ENCODE data around the gene RAPGEF2. TPM values are rescaled to one million over a fixed set of nuclear protein-coding genes. Genes with fewer than 3 reads are reported as not detected.

The RAPGEF2 gene
- total and polyA plus RNA-seq, 2 of the 8 experiments (the other 6 are each of a cell fraction or from before 2014, with no cell fraction given): 24.4 to 48.6 TPM

DNA sequence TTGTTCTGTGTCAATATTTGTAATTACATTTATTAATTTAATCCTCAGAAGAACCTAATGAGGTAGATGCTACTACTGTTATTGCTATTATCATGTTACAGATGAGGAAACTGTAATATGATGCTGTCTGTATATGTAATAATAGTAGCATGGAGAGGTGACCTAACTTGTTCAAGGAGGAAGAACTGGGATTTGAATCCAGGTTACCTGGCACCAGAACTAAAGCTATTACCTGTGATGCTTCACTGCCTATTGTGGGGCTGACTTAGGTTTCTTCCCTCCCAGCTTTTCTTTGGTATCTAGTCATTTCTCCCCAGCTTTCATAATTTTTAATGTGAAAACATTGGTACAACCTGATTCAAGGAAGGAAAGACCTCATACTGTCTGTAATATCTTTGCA is 43.6 kb downstream of the RAPGEF2 start:
- no peak overlapping the region for H2AK5ac ChIP-seq (ENCODE audit: low read depth, low read length)
- H2AFZ ChIP-seq (ENCODE audit: low read length): no peak overlapping the region
- no peaks in the 10 kb centered on the region for H3K27me3 ChIP-seq (replicated peaks in 1 of 4; ENCODE audit: control insufficient read depth in 3 of 4, extremely low read depth in 1 of 4, insufficient read depth in 3 of 4, low read length in 3 of 4)
- H3K27ac ChIP-seq (ENCODE audit: low read depth, low read length): no peak overlapping the region
- no peak for TF ChIP-seq MAFK (IDR thresholded peaks at IDR 0.05; ENCODE audit: low read depth, low read length)
- no peak overlapping the region for H2BK120ac ChIP-seq (replicated peaks; ENCODE audit: low read depth, low read length)
- no peaks in the 10 kb centered on the region for H3K36me3 ChIP-seq (ENCODE audit: control insufficient read depth in 2 of 4, insufficient read depth in 4 of 4, low read length in 3 of 4)
- peaks cover 0 to 7% (median 3%) of the 10 kb centered on the region in 4 experiments; a peak in 4 of 7 replicates for H3K4me1 ChIP-seq (replicated peaks in 1 of 4; ENCODE audit: control insufficient read depth in 3 of 4, insufficient read depth in 4 of 4, low read length in 3 of 4)
- no peak overlapping the region for H3K56ac ChIP-seq (replicated peaks; ENCODE audit: insufficient read length, low read depth, low read length)
- H2BK5ac ChIP-seq (ENCODE audit: low read depth, low read length): no peak overlapping the region
- ChIA-PET POLR2A (ENCODE audit: partially characterized antibody) (no interaction called here), CTCF (ENCODE audit: partially characterized antibody) (interaction anchor here (0.9 kb wide), 2 partner anchors 8 to 9 kb away, joined by 3 to 4 read pairs; no protein-coding TSS in a partner anchor)
- H3K79me2 ChIP-seq (ENCODE audit: control insufficient read depth in 1 of 2, insufficient read depth in 2 of 2, low read length in 2 of 2): peaks cover 3 to 97% of the 10 kb centered on the region in 2 experiments; a peak in 3 of 4 replicates
- no peaks in the 10 kb centered on the region for H4K20me1 ChIP-seq (replicated peaks in 1 of 2; ENCODE audit: control insufficient read depth in 1 of 2, insufficient read depth in 2 of 2, low read length in 2 of 2)
- no peak overlapping the region for H2BK12ac ChIP-seq (ENCODE audit: low read depth, low read length)
- peaks cover 4% of the 10 kb centered on the region; the same call in 1 of the 2 replicates for H3K79me1 ChIP-seq (ENCODE audit: low read depth, low read length)
- no peak overlapping the region for H4K5ac ChIP-seq (ENCODE audit: insufficient read length, low read depth, low read length)
- no peak overlapping the region for H3K4me2 ChIP-seq (ENCODE audit: insufficient read depth in 1 of 2, low read depth in 2 of 2, low read length in 2 of 2)
- FAIRE-seq: no peak
- H3K23me2 ChIP-seq (ENCODE audit: low read depth, low read length): no peaks in the 10 kb centered on the region
- H2BK20ac ChIP-seq (ENCODE audit: low read length): no peak overlapping the region
- no peak for DNase-seq (ENCODE audit: low read depth in 1 of 2, low spot score in 2 of 2)
- H3K9ac ChIP-seq (replicated peaks in 1 of 4; ENCODE audit: extremely low read depth in 1 of 4, low read depth in 3 of 4, low read length in 3 of 4): no peak overlapping the region
- H4K91ac ChIP-seq (replicated peaks; ENCODE audit: insufficient read length, low read length): no peak overlapping the region
- no peak overlapping the region for H3K4ac ChIP-seq (replicated peaks; ENCODE audit: insufficient read length, low read depth, low read length)
- H3K4me3 ChIP-seq (ENCODE audit: extremely low read depth in 1 of 4, insufficient read depth in 2 of 4, low read depth in 3 of 4, low read length in 4 of 4): no peak overlapping the region
- no peak overlapping the region for H3K14ac ChIP-seq (ENCODE audit: insufficient read length)
- no peak overlapping the region for H3K23ac ChIP-seq (ENCODE audit: insufficient read length)
- no peaks in the 10 kb centered on the region for H3K9me3 ChIP-seq (ENCODE audit: insufficient read depth in 2 of 2, low read depth in 1 of 2, low read length in 1 of 2)
- H2BK15ac ChIP-seq (ENCODE audit: low read length): no peak overlapping the region
- H4K8ac ChIP-seq (ENCODE audit: extremely low read depth, insufficient read depth, low read length): no peak overlapping the region
- no peak overlapping the region for H3K18ac ChIP-seq (ENCODE audit: extremely low read depth, low read length)

All from H1 (cell line).